HG03342 (cell line): ENCODE measurements around the gene IL10RA.
A peak's percentile ranks its signal among the peaks of the same experiment; 100 is the strongest.
"Not testable (repeated sequence)": the region's sequence is repeated elsewhere in the genome, so short reads cannot be mapped to it uniquely, and the experiment has no call there.

ENCODE experiments used
- ATAC-seq: cut with Tn5 transposase; IDR thresholded peaks from one replicate; pipeline ENCODE4 v1.9.1; 2021; ENCODE audit warnings: mild to moderate bottlenecking, moderate library complexity; ENCODE audit not compliant: unreplicated experiment

IL10RA gene

GRCh38 chr11:117961896-117962295 lies 24.3 kb upstream of the IL10RA start:
- ATAC-seq: no peak

GRCh38 chr11:117962826-117963225 lies 23.4 kb upstream of the IL10RA start:
- no peak for ATAC-seq

DNA sequence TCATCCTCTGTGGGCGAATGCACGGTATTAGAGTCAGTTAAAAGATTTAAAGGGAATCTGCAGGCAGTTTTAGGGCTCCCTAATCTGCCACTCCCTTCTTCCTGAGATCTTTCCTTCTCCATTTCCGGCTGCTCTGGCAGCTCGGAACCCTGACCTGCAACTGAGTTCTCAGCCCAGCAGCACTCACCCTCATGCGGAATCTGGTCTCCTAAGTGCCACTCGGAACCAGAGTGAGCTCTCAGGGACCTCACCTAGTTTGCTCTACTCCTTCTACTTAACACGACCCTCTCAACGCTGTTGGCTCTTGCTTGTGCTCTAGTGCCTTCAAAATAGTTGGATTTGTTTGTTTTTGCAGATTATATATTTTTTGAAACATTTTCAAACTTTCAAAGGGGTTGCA lies 19.3 kb upstream of the IL10RA start:
- no peak for ATAC-seq

DNA sequence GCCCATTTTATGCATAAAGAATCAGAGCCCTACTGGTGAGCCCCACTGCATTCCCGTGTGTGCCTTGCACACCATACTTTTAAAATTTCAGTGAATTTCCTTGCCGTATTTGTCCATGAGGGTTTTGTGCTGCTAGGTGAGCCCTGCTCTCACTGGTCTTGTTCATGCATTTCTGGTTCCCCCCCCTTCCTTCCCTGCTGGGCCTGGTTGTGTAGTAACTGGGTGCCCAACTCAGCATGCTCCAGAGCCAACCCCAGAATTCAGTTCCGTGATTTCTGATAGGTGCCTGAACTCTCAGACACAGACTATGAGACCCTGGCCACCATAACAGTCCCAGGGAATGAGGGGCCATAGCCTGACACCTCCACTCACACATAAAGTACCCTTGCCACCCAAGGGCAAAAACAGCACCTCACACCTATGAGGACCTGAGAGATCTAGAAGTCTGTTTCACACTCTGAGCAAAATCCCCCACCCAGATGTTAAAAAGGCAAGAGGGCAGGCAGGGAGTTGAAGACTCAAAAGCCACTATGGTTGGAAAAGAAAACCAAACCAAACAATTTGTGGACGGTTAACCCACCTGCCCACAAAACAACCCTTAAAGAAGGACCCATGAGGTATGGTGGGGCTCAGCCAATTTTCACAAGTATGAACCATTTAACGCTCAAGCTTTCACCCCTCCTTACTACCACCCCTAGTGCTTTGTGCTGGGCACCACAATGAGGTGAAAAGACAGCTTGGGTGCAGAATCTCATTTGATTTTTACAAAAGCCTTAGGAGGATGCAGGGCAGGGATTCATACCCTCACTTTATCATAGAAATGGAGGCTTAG lies 16.8 kb upstream of the IL10RA start:
- ATAC-seq: no peak

GRCh38 chr11:117970400-117971024 lies 15.7 kb upstream of the IL10RA start:
- ATAC-seq: no peak

GRCh38 chr11:117972044-117972443 lies 14.2 kb upstream of the IL10RA start:
- ATAC-seq: no peak

GRCh38 chr11:117972629-117973502 lies 13.3 kb upstream of the IL10RA start:
- no peak for ATAC-seq

DNA sequence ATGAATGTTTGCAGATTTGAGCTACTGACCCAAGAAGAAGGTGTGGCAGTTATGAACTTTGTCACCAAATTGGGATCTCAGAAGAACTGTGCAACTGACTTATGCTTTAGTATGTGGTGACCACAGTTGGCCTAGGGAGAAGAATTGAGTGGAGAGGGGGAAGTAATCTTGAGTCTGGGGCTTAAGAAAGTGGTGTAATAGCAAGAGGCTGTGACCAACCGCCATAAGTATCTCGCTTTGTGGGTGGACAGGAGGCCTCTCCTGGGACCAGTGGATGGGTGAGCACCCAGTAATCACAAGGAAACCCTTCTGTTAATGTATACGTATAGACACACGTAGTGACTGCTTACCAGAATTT lies 12.7 kb upstream of the IL10RA start:
- ATAC-seq: no peak

DNA sequence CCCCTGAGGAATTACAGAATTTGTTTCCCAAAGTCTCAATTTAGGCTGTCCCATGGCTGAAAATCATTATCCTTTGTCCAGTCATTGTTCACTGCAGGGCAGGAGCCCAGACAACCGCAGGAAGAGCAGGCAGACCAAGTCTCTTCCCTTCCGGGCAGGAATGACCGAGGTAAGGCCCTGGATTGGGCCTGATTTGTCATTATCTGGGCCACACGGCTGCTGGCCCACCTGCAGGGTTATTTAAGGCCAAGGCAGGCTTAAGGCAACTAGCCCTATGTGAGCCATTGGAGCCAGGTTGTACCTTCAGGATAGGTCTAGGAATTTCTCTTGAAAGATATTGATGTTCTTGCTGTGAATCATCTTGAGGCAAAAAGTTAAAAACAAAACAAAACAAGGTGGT lies 9.7 kb upstream of the IL10RA start:
- no peak for ATAC-seq

DNA sequence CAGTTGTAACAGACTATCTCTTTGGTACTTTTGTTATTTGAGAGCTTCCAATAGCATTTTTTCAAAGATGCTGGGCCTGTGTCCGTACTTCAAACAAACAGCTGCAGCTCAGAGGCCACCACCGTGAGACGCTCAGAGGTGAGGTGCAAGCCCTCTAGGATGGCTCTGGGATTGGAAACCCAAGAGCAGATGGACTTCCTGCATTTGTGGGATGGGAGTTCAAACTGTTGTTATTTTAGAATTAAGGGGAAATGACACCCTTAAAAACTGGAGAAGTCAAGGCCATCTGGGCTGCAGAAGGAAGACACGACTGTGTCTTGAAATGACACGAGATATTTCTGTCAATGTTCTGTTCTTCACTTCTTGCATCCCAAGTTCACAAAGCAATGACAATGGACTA lies 9.2 kb upstream of the IL10RA start:
- ATAC-seq: no peak

DNA sequence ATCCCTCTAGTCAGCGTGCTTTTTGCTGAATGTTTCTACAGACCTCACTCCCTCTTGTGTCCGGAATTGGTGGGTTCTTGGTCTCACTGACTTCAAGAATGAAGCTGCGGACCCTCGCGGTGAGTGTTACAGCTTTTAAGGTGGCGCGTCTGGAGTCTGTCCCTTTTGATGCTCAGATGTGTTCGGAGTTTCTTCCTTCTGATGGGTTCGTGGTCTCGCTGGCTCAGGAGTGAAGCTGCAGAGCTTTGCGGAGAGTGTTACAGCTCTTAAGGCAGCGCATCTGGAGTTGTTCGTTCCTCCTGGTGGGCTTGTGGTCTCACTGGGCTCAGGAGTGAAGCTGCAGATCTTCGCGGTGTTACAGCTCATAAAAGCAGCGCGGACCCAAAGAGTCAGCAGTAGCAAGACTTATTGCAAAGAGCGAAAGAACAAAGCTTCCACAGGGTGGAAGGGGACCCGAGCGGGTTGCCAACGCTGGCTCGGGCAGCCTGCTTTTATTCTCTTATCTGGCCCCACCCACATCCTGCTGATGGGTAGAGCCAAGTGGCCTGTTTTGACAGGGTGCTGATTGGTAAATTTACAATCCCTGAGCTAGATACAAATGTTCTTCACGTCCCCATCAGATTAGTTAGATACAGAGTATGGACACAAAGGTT lies 8.5 kb upstream of the IL10RA start:
- not testable (repeated sequence) for ATAC-seq

DNA sequence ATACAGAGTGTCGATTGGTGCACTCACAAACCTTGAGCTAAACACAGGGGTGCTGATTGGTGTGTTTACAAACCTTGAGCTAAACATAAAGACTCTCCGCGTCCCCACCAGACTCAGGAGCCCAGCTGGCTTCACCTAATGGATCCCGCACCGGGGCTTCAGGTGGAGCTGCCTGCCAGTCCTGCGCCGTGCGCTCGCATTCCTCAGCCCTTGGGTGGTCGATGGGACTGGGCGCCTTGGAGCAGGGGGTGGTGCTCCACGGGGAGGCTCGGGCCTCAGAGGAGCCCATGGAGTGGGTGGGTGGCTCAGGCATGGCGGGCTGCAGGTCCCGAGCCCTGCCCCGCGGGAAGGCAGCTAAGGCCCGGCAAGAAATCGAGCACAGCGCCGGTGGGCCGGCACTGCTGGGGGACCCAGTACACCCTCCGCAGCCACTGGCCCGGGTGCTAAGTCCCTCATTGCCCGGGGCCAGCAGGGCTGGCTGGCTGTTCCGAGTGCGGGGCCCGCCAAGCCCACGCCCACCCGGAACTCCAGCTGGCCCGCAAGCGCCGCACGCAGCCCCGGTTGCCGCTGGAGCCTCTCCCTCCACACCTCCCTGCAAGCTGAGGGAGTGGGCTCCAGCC lies 7.8 kb upstream of the IL10RA start:
- not testable (repeated sequence) for ATAC-seq

- no peak for ATAC-seq
Measured at GRCh38 chr11:117978991-117979390, 7.2 kb upstream of the IL10RA start.

DNA sequence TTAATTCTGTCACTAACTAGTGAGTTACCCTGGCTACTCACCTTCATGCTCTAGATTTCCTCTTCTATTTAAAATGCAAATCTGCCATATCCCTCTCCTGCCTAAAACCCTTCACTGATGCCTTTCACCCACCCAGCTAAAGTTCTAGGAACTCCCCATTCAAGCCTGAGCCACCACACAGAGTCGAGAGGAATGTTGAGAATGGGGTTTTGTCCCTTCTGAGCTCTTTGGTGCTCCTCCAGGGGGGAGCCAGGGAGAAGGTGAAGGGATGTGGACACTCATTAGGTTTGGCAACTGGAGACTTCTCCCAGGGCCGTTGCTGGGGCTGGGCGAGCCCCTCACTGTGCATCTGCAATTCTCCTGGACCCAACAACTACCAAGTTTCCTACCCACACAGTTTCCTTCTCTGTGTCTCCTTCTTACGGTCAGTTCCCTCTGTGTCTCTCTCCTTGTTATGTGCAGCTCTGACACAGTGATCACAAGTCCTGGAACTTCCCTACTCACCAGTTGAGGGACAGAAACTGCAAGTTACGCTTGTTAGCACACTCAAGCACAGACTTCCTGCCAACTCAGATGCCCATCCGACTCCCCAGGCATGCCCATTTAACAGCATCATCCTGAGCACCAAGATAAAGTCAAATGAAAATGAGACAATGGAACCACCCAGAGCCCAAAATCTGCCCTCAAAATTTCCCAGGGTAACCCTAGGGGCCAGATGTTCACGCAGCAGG lies 6.5 kb upstream of the IL10RA start:
- ATAC-seq: peak; percentile 62

GRCh38 chr11:117980280-117980679 lies 5.9 kb upstream of the IL10RA start:
- ATAC-seq: no peak

- no peak for ATAC-seq
Measured at GRCh38 chr11:117980720-117981119, 5.5 kb upstream of the IL10RA start.

DNA sequence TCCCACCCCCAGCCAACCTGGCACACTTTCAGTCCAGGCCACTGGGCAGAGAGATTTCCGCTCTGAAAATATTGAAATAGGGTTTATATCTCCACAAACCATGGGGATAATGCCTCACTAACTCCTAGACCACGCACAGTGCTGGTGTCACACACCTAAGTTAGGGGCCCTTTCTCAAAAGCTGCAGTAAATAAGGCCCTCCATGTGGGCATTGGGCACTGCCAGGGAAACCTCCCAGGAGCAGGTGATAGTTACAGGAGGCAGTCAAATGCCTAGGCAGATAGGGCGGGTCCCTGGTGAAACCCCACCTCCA lies 3.1 kb upstream of the IL10RA start:
- ATAC-seq: no peak

- ATAC-seq: no peak
Measured at GRCh38 chr11:117984476-117984875, 1.7 kb upstream of the IL10RA start.

- no peak for ATAC-seq
Measured at GRCh38 chr11:117986981-117987574, 884 bp downstream of the IL10RA start.
